Inferior parietal cortex (tissue), 1 donor: ENCODE data around the gene ALDOC.
"Not testable (repeated sequence)": the region's sequence is repeated elsewhere in the genome, so short reads cannot be mapped to it uniquely, and the experiment has no call there.

Source experiments
- DNase-seq: peaks from one replicate; pipeline ENCODE4 v3.0.0-alpha.2; 2016; ENCODE audit errors: extremely low spot score

ALDOC gene

GRCh38 chr17:28576758-28577465, at the start of gene ALDOC:
Gene ALDOC (minus strand): TSS chr17:28576895. CDS start chr17:28575532, 1,363 bp downstream.
- DNase-seq, result peak; percentile 95

- DNase-seq, result no peak
Observed at GRCh38 chr17:28624148-28624547, 47.5 kb upstream of the ALDOC start.

GRCh38 chr17:28623696-28624095, 47.0 kb upstream of the ALDOC start:
- no peak for DNase-seq

- DNase-seq, result no peak
Observed at GRCh38 chr17:28622186-28622585, 45.5 kb upstream of the ALDOC start.

GRCh38 chr17:28620010-28620409, 43.3 kb upstream of the ALDOC start:
- DNase-seq, result no peak

- DNase-seq, result no peak
Observed at GRCh38 chr17:28618464-28618863, 41.8 kb upstream of the ALDOC start.

GRCh38 chr17:28616281-28616680, 39.6 kb upstream of the ALDOC start:
- no peak for DNase-seq

GRCh38 chr17:28615260-28615940, 38.7 kb upstream of the ALDOC start:
- DNase-seq, result no peak

GRCh38 chr17:28613931-28614381, 37.3 kb upstream of the ALDOC start, which contains the start of gene RSKR:
Gene RSKR (minus strand): TSS chr17:28614185. CDS start chr17:28614161, 24 bp downstream.
- peak; percentile 63 for DNase-seq

- DNase-seq, result peak; percentile 69
Observed at GRCh38 chr17:28612936-28613872, 36.5 kb upstream of the ALDOC start.

- DNase-seq, result no peak
Observed at GRCh38 chr17:28612531-28612930, 35.8 kb upstream of the ALDOC start.

GRCh38 chr17:28610376-28610775, 33.7 kb upstream of the ALDOC start:
- DNase-seq, result no peak

- not testable (repeated sequence) for DNase-seq
Observed at GRCh38 chr17:28604031-28604430, 27.3 kb upstream of the ALDOC start.

GRCh38 chr17:28599311-28600184, 22.9 kb upstream of the ALDOC start:
- DNase-seq, result peak; percentile 67

GRCh38 chr17:28598799-28599310, 22.2 kb upstream of the ALDOC start, which contains the start of gene SPAG5:
Gene SPAG5 (minus strand): TSS chr17:28599025. CDS start chr17:28598946, 79 bp downstream.
- peak; percentile 88 for DNase-seq

- DNase-seq, result no peak
Observed at GRCh38 chr17:28598389-28598788, 21.7 kb upstream of the ALDOC start.

- no peak for DNase-seq
Observed at GRCh38 chr17:28597606-28598383, 21.1 kb upstream of the ALDOC start.

GRCh38 chr17:28592260-28592659, 15.6 kb upstream of the ALDOC start:
- DNase-seq, result no peak

- no peak for DNase-seq
Observed at GRCh38 chr17:28585851-28586250, 9.2 kb upstream of the ALDOC start.

GRCh38 chr17:28584434-28584833, 7.7 kb upstream of the ALDOC start:
- DNase-seq, result no peak
